Neuronal stem cell (in vitro differentiated cells): ENCODE data around the gene EIF3M.
A peak's percentile ranks its signal among the peaks of the same experiment; 100 is the strongest.

Experiments used
- DNase-seq: peaks from one replicate; pipeline ENCODE4 v3.0.0-alpha.2; 2013; ENCODE audit warnings: low spot score
- H2AFZ ChIP-seq: one replicate; pipeline ENCODE4 v1.6.1; 2013; ENCODE audit warnings: mild to moderate bottlenecking, low read length, inconsistent platforms
- H2AK5ac ChIP-seq: 2 replicates; pipeline ENCODE4 v1.6.1; 2013; ENCODE audit warnings: low read depth, mild to moderate bottlenecking, inconsistent platforms, low read length, moderate library complexity, mixed read lengths
- H2BK120ac ChIP-seq: 2 replicates; pipeline ENCODE4 v1.6.1; 2013; ENCODE audit warnings: low read depth, mild to moderate bottlenecking, inconsistent platforms, low read length, moderate library complexity, mixed read lengths
- H2BK12ac ChIP-seq: one replicate; pipeline ENCODE4 v1.6.1; 2013; ENCODE audit warnings: low read length, inconsistent platforms
- H2BK15ac ChIP-seq: 2 replicates; pipeline ENCODE4 v1.6.1; 2013; ENCODE audit warnings: mild to moderate bottlenecking, low read length, inconsistent platforms, mixed read lengths
- H2BK5ac ChIP-seq: one replicate; pipeline ENCODE4 v1.6.1; 2013; ENCODE audit warnings: inconsistent platforms, mild to moderate bottlenecking, low read length, moderate library complexity
- H3K14ac ChIP-seq: one replicate; pipeline ENCODE4 v1.6.1; 2013; ENCODE audit warnings: low read length, inconsistent platforms
- H3K18ac ChIP-seq: 2 replicates; pipeline ENCODE4 v1.6.1; 2013; ENCODE audit warnings: low read length, inconsistent platforms
- H3K23ac ChIP-seq: 2 replicates; pipeline ENCODE4 v1.6.1; 2013; ENCODE audit warnings: low read depth, mild to moderate bottlenecking, mixed read lengths, low read length, inconsistent platforms; ENCODE audit not compliant: poor library complexity
- H3K27ac ChIP-seq: replicated peaks from 3 replicates; pipeline ENCODE4 v1.5.1; 2013; ENCODE audit warnings: low read length, inconsistent platforms
- H3K27me3 ChIP-seq, 3 experiments: 2 replicates each; pipeline ENCODE4 v1.6.1; 2013; ENCODE audit warnings: low read length in 3 of 3, mild to moderate bottlenecking in 2 of 3, inconsistent platforms in 1 of 3, low read depth in 1 of 3, mixed read lengths in 1 of 3, moderate library complexity in 1 of 3; ENCODE audit not compliant: control insufficient read depth in 3 of 3, insufficient read depth in 3 of 3
- H3K36me3 ChIP-seq, 2 donors: replicated peaks in 1 of 2; 2 replicates each; pipeline ENCODE4 v1.6.1; 2013; ENCODE audit warnings: low read length in 2 of 2; ENCODE audit not compliant: control insufficient read depth in 2 of 2, insufficient read depth in 2 of 2
- H3K4ac ChIP-seq: 2 replicates; pipeline ENCODE4 v1.6.1; 2013; ENCODE audit warnings: inconsistent platforms, mild to moderate bottlenecking, low read length, moderate library complexity
- H3K4me1 ChIP-seq, 2 donors: 1 replicate in 1 of 2; 2 replicates in 1 of 2; pipeline ENCODE4 v1.6.1; 2013; ENCODE audit warnings: low read length in 2 of 2, low read depth in 1 of 2; ENCODE audit not compliant: control insufficient read depth in 2 of 2, insufficient read depth in 1 of 2
- H3K4me2 ChIP-seq: one replicate; pipeline ENCODE4 v1.6.1; 2013; ENCODE audit warnings: mild to moderate bottlenecking, low read length, inconsistent platforms; ENCODE audit not compliant: insufficient read depth, poor library complexity, severe bottlenecking
- H3K4me3 ChIP-seq, 2 donors: 2 replicates each; pipeline ENCODE4 v1.5.1; 2013; ENCODE audit warnings: low read length in 2 of 2, mild to moderate bottlenecking in 2 of 2, inconsistent platforms in 1 of 2, moderate library complexity in 1 of 2
- H3K79me1 ChIP-seq: one replicate; pipeline ENCODE4 v1.6.1; 2013; ENCODE audit warnings: low read depth, mild to moderate bottlenecking, inconsistent platforms, low read length, moderate library complexity
- H3K9ac ChIP-seq: one replicate; pipeline ENCODE4 v1.6.1; 2013; ENCODE audit warnings: mild to moderate bottlenecking, low read depth, low read length, inconsistent platforms; ENCODE audit not compliant: poor library complexity
- H3K9me3 ChIP-seq, 2 donors: replicated peaks in 1 of 2; 2 replicates each; pipeline versions ENCODE3 to v1.6.1; 2013; ENCODE audit warnings: low read length in 2 of 2, mild to moderate bottlenecking in 2 of 2, inconsistent platforms in 1 of 2, low read depth in 1 of 2, mixed read lengths in 1 of 2, moderate library complexity in 1 of 2; ENCODE audit not compliant: control insufficient read depth in 2 of 2, insufficient read depth in 1 of 2
- H4K8ac ChIP-seq: one replicate; pipeline ENCODE4 v1.6.1; 2013; ENCODE audit warnings: low read depth, mild to moderate bottlenecking, inconsistent platforms, low read length, moderate library complexity
- H4K91ac ChIP-seq: one replicate; pipeline ENCODE4 v1.6.1; 2013; ENCODE audit warnings: low read length, low read depth, mild to moderate bottlenecking, inconsistent platforms; ENCODE audit not compliant: poor library complexity
- WGBS, 2 donors: extraction: QIAGEN DNeasy Blood & Tissue Kit; methylation state at CpG; one replicate each; pipeline ENCODE4 v1.1.7; 2013; ENCODE audit warnings: missing lambda C conversion rate in 2 of 2, mixed read lengths in 1 of 2; ENCODE audit not compliant: insufficient read length in 2 of 2, insufficient replicate concordance in 1 of 2; ENCODE audit errors: extremely low coverage in 2 of 2; 5-methylcytosine and 5-hydroxymethylcytosine counted together

EIF3M gene

GRCh38 chr11:32571039-32571438 is 12.6 kb upstream of the EIF3M start:
- Histone ChIP-seq H2BK12ac (no peak overlapping the region), H4K91ac (no peak overlapping the region), H3K27me3 (peaks cover 0 to 12% (median 0%) of the 10 kb centered on the region in 3 experiments), H2AFZ (peak overlapping the region; percentile 67), H3K27ac (no peak overlapping the region), H3K4me3 (no peak overlapping the region), H3K9ac (no peak overlapping the region), H3K36me3 (no peaks in the 10 kb centered on the region), H2BK15ac (no peak overlapping the region), H4K8ac (no peak overlapping the region), H2BK120ac (no peak overlapping the region), H2BK5ac (no peak overlapping the region), H3K4me1 (peaks cover 0 to 5% of the 10 kb centered on the region in 2 donors), H3K14ac (no peak overlapping the region), H2AK5ac (no peak overlapping the region), H3K4me2 (no peak overlapping the region), H3K79me1 (no peaks in the 10 kb centered on the region), H3K23ac (no peak overlapping the region), H3K4ac (no peak overlapping the region), H3K18ac (no peak overlapping the region), H3K9me3 (no peaks in the 10 kb centered on the region)
- no peak for DNase-seq
- WGBS, 2 donors = no CpG with 5 or more reads among the region's 10 CpGs

GRCh38 chr11:32573228-32573627 is 10.4 kb upstream of the EIF3M start:
- Histone ChIP-seq H2AFZ (no peak overlapping the region), H2BK120ac (no peak overlapping the region), H3K4me3 (no peak overlapping the region), H2BK12ac (no peak overlapping the region), H3K36me3 (no peaks in the 10 kb centered on the region), H3K79me1 (no peaks in the 10 kb centered on the region), H2BK5ac (no peak overlapping the region), H4K8ac (no peak overlapping the region), H3K9ac (no peak overlapping the region), H3K9me3 (no peaks in the 10 kb centered on the region), H4K91ac (no peak overlapping the region), H3K14ac (no peak overlapping the region), H3K4me2 (no peak overlapping the region), H3K23ac (no peak overlapping the region), H3K18ac (no peak overlapping the region), H3K4ac (no peak overlapping the region), H2AK5ac (no peak overlapping the region), H3K4me1 (peaks cover 0 to 5% of the 10 kb centered on the region in 2 donors), H3K27ac (no peak overlapping the region), H3K27me3 (peaks cover 0 to 14% (median 0%) of the 10 kb centered on the region in 3 experiments), H2BK15ac (no peak overlapping the region)
- DNase-seq = no peak
- WGBS, 2 donors = no CpG with 5 or more reads among the region's 4 CpGs

- H3K27ac ChIP-seq = no peak overlapping the region
- WGBS, 2 donors = no CpG with 5 or more reads among the region's 4 CpGs
- H3K18ac ChIP-seq = no peak overlapping the region
Observed at GRCh38 chr11:32574421-32574820, 9.2 kb upstream of the EIF3M start.

GRCh38 chr11:32575070-32575469 is 8.6 kb upstream of the EIF3M start:
- H2BK12ac ChIP-seq = no peak overlapping the region
- H3K27ac ChIP-seq = no peak overlapping the region
- no peak overlapping the region for H2AFZ ChIP-seq
- DNase-seq = no peak
- no peaks in the 10 kb centered on the region for H3K36me3 ChIP-seq
- H3K4me1 ChIP-seq = peaks cover 0 to 5% of the 10 kb centered on the region in 2 donors
- H3K9me3 ChIP-seq = no peaks in the 10 kb centered on the region
- no peak overlapping the region for H3K23ac ChIP-seq
- H4K91ac ChIP-seq = no peak overlapping the region
- H2AK5ac ChIP-seq = no peak overlapping the region
- no peak overlapping the region for H2BK5ac ChIP-seq
- H3K4me2 ChIP-seq = no peak overlapping the region
- H3K79me1 ChIP-seq = no peaks in the 10 kb centered on the region
- peaks cover 0 to 20% (median 0%) of the 10 kb centered on the region in 3 experiments for H3K27me3 ChIP-seq
- no peak overlapping the region for H4K8ac ChIP-seq
- no peak overlapping the region for H2BK120ac ChIP-seq
- H3K4me3 ChIP-seq = no peak overlapping the region
- no CpG with 5 or more reads among the region's 2 CpGs for WGBS, 2 donors
- H3K14ac ChIP-seq = no peak overlapping the region
- no peak overlapping the region for H3K18ac ChIP-seq
- H3K4ac ChIP-seq = no peak overlapping the region
- no peak overlapping the region for H2BK15ac ChIP-seq
- no peak overlapping the region for H3K9ac ChIP-seq

More at GRCh38 chr11:32574421-32574820, 9.2 kb upstream of the EIF3M start:
- Histone ChIP-seq H3K14ac (no peak overlapping the region), H3K4me3 (no peak overlapping the region), H2BK12ac (no peak overlapping the region), H3K27me3 (peaks cover 0 to 20% (median 0%) of the 10 kb centered on the region in 3 experiments), H3K4ac (no peak overlapping the region), H3K79me1 (no peaks in the 10 kb centered on the region), H2BK5ac (no peak overlapping the region), H2BK120ac (no peak overlapping the region), H4K91ac (no peak overlapping the region), H3K4me1 (peaks cover 0 to 5% of the 10 kb centered on the region in 2 donors), H3K9ac (no peak overlapping the region), H2AFZ (no peak overlapping the region), H3K23ac (no peak overlapping the region), H4K8ac (no peak overlapping the region), H2AK5ac (no peak overlapping the region), H3K36me3 (no peaks in the 10 kb centered on the region), H3K9me3 (no peaks in the 10 kb centered on the region), H2BK15ac (no peak overlapping the region), H3K4me2 (no peak overlapping the region)
- DNase-seq = no peak
